Stomach (tissue), 9 donors: ENCODE data around the gene RBKS. TPM values are rescaled to one million over a fixed set of nuclear protein-coding genes. Genes with fewer than 3 reads are reported as not detected.

Source experiments
- DNase-seq, 2 donors: peaks; one replicate each; pipeline versions ENCODE4 v3.0.0 to v3.0.0-alpha.2; 2013 to 2019
- H3K27ac ChIP-seq, 5 donors: fragments of 200-600 bp in 4 of 5; sonication (generic) in 4 of 5; one replicate each; pipeline ENCODE4 v1.5.1; 2013 to 2019; ENCODE audit warnings: mild to moderate bottlenecking in 1 of 5, moderate library complexity in 1 of 5
- H3K27me3 ChIP-seq, 3 donors: fragments of 200-600 bp; sonication (generic); one replicate each; pipeline ENCODE4 v1.5.1; 2017 to 2019; ENCODE audit warnings: mixed run types in 1 of 3
- H3K36me3 ChIP-seq, 4 donors: fragments of 200-600 bp; sonication (generic); 1 replicate in 3 of 4; 2 replicates in 1 of 4; pipeline ENCODE4 v1.5.1; 2016 to 2019
- H3K4me1 ChIP-seq, 4 donors: fragments of 200-600 bp; sonication (generic); one replicate each; pipeline ENCODE4 v1.5.1; 2016 to 2019
- H3K4me3 ChIP-seq, 4 donors: fragments of 200-600 bp; sonication (generic) in 3 of 4; one replicate each; pipeline ENCODE4 v1.5.1; 2016 to 2019; ENCODE audit warnings: mild to moderate bottlenecking in 1 of 4
- H3K9me3 ChIP-seq, 4 donors: fragments of 200-600 bp; sonication (generic); one replicate each; pipeline ENCODE4 v1.5.1; 2016 to 2019
- CTCF ChIP-seq, 7 experiments: fragments of 450-650 bp in 4 of 7; fragments of 200-600 bp in 3 of 7; sonication (generic) in 3 of 7; IDR thresholded peaks; one replicate each; pipeline ENCODE4 v1.5.1; 2016 to 2019; ENCODE audit warnings: antibody characterized with exemption in 7 of 7, control low read depth in 2 of 7, mild to moderate bottlenecking in 1 of 7
- EP300 ChIP-seq: sonication (generic); formaldehyde crosslinking; IDR thresholded peaks from one replicate; pipeline ENCODE4 v1.6.1; 2017; ENCODE audit warnings: antibody characterized with exemption
- POLR2A ChIP-seq, 4 donors: fragments of 450-650 bp; IDR thresholded peaks; one replicate each; pipeline ENCODE4 v1.6.1; 2016; ENCODE audit warnings: antibody characterized with exemption in 4 of 4, control low read depth in 2 of 4, mild to moderate bottlenecking in 1 of 4, moderate library complexity in 1 of 4
- POLR2AphosphoS5 ChIP-seq, 3 donors: sonication (generic); formaldehyde crosslinking; IDR thresholded peaks; one replicate each; pipeline ENCODE4 v1.6.1; 2016; ENCODE audit warnings: antibody characterized with exemption in 3 of 3
- WGBS, 5 donors: extraction: QIAGEN DNeasy Blood & Tissue Kit in 3 of 5; methylation state at CpG; one replicate each; pipeline versions ENCODE4 v1.1.5 to v1.1.7; 2013 to 2018; 5-methylcytosine and 5-hydroxymethylcytosine counted together
- intact Hi-C: fragments of 100-400 bp; cut with DNase I; formaldehyde crosslinking; loops from one replicate; pipeline ENCODE4 v1.15.1; 2023; ENCODE audit warnings: low total_unique reads
- polyA plus RNA-seq, 3 donors: library from polyadenylated mRNA; stranded (reverse); fragments of 200-250 nt; gene quantifications; one replicate each; pipeline ENCODE4 v1.2.3, GENCODE V29; 2013
- total RNA-seq, 5 donors: library from RNA; depleted of rRNA; stranded (reverse); fragments of >200 nt; gene quantifications; one replicate each; pipeline versions ENCODE4 v1.1.0 to v1.2.3, GENCODE V29; 2014 to 2016
- donor health status: healthy with polysubstance abuse.
- donor health status: Bipolar disorder and iron deficiency.
- donor health status: healthy.

Gene RBKS
- total and polyA plus RNA-seq, 8 donors = 0.76 to 2.9 (median 1.9) TPM; not detected in 3

- Histone ChIP-seq H3K36me3 (no peaks in the 10 kb centered on the region), H3K4me1 (peaks cover 0 to 56% (median 25%) of the 10 kb centered on the region in 4 donors), H3K9me3 (no peaks in the 10 kb centered on the region), H3K4me3 (no peak overlapping the region), H3K27me3 (no peaks in the 10 kb centered on the region), H3K27ac (peak overlapping the region in 4 of 5 donors; percentile 32 to 77 (median 54))
- intact Hi-C loops = no loop called here
- 40 to 70% (median 61%) methylated on average over 6 of the region's 6 CpGs for WGBS, 5 donors
- peak in 1 of 2 donors; percentile 26 for DNase-seq
- no peak for TF ChIP-seq POLR2AphosphoS5 (IDR thresholded peaks at IDR 0.05)
- TF ChIP-seq POLR2A (IDR thresholded peaks at IDR 0.05) = no peak
- TF ChIP-seq EP300 = no peak
- no peak for TF ChIP-seq CTCF (IDR thresholded peaks at IDR 0.05)
Measured at GRCh38 chr2:27921880-27922547, 31.8 kb upstream of the RBKS start.

- intact Hi-C loops = no loop called here
- TF ChIP-seq POLR2AphosphoS5 (IDR thresholded peaks at IDR 0.05) (no peak), EP300 (no peak), CTCF (IDR thresholded peaks at IDR 0.05) (no peak), POLR2A (IDR thresholded peaks at IDR 0.05) (no peak)
- Histone ChIP-seq H3K4me1 (peaks cover 2 to 56% (median 29%) of the 10 kb centered on the region in 4 donors), H3K4me3 (no peak overlapping the region), H3K27ac (peak overlapping the region in 4 of 5 donors; percentile 32 to 77 (median 54)), H3K9me3 (no peaks in the 10 kb centered on the region), H3K27me3 (no peaks in the 10 kb centered on the region), H3K36me3 (no peaks in the 10 kb centered on the region)
- DNase-seq = no peak
- 95 to 98% (median 96%) methylated on average over 2 of the region's 2 CpGs for WGBS, 5 donors
Measured at GRCh38 chr2:27921424-27921823, 31.2 kb upstream of the RBKS start.

GRCh38 chr2:27920148-27920885 lies 30.1 kb upstream of the RBKS start:
- Histone ChIP-seq H3K27me3 (no peaks in the 10 kb centered on the region), H3K9me3 (no peaks in the 10 kb centered on the region), H3K27ac (peak overlapping the region in 4 of 5 donors; percentile 54 to 77 (median 72)), H3K36me3 (no peaks in the 10 kb centered on the region), H3K4me1 (peaks cover 10 to 57% (median 35%) of the 10 kb centered on the region in 4 donors), H3K4me3 (no peak overlapping the region)
- DNase-seq = peak in 1 of 2 donors; percentile 80
- no peak for TF ChIP-seq POLR2A (IDR thresholded peaks at IDR 0.05)
- peak; percentile 28 to 76 (median 49) for TF ChIP-seq POLR2AphosphoS5 (IDR thresholded peaks at IDR 0.05)
- TF ChIP-seq EP300 = no peak
- TF ChIP-seq CTCF (IDR thresholded peaks at IDR 0.05) = no peak
- intact Hi-C loops = no loop called here
- WGBS, 5 donors = 23 to 56% (median 28%) methylated on average over 4 of the region's 4 CpGs

- intact Hi-C loops = no loop called here
- H3K9me3 ChIP-seq = no peaks in the 10 kb centered on the region
- peaks cover 18 to 50% (median 34%) of the 10 kb centered on the region in 4 donors for H3K4me1 ChIP-seq
- H3K4me3 ChIP-seq = no peak overlapping the region
- H3K27ac ChIP-seq = peak overlapping the region; percentile 28 to 71 (median 65)
- WGBS, 5 donors = 35 to 71% (median 43%) methylated on average over 1 of the region's 1 CpG
- peak in 1 of 3 donors; percentile 34 for TF ChIP-seq POLR2AphosphoS5 (IDR thresholded peaks at IDR 0.05)
- TF ChIP-seq EP300 = no peak
- no peak for TF ChIP-seq POLR2A (IDR thresholded peaks at IDR 0.05)
- no peaks in the 10 kb centered on the region for H3K36me3 ChIP-seq
- no peaks in the 10 kb centered on the region for H3K27me3 ChIP-seq
- peak in 1 of 2 donors; percentile 46 for DNase-seq
Measured at GRCh38 chr2:27916293-27916995, 26.3 kb upstream of the RBKS start.
